GM19239 (cell line): ENCODE data around the gene SLC9A8.
"Not testable (repeated sequence)": the region's sequence is repeated elsewhere in the genome, so short reads cannot be mapped to it uniquely, and the experiment has no call there.

ENCODE experiments used
- DNase-seq: peaks from one replicate; pipeline ENCODE4 v3.0.0; 2011; ENCODE audit warnings: low spot score; ENCODE audit not compliant: insufficient read length
- FAIRE-seq: peaks from 2 replicates; lab custom pipeline; 2011; peaks lifted over from hg19 to GRCh38; lab: Jason Lieb, UNC

Gene SLC9A8

GRCh38 chr20:49785852-49786175 lies 26.8 kb upstream of the SLC9A8 start:
- FAIRE-seq, result peak; percentile 97

DNA sequence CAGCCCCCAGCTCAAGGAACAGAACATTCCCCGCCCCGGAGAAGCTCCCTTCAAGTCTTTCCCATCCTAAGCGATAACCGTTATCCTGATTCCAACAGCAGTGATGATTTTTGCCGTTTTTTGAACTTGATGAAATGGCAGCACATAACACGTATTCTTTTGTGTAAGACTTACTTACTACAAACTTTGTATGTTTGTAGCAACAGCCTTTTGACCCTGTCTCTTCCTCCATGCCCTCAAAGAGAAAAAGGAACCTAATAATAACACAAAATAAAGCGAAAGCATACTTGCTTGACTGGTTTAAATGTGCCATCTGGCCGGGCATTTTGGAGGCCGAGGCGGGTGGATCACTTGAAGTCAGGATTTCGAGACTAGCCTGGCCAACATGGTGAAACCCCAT lies 26.4 kb upstream of the SLC9A8 start:
- DNase-seq (no peak), FAIRE-seq (no peak)

More at GRCh38 chr20:49785852-49786175, 26.8 kb upstream of the SLC9A8 start:
- DNase-seq, result peak; percentile 62

GRCh38 chr20:49786668-49787370 lies 25.8 kb upstream of the SLC9A8 start:
- DNase-seq, result no peak
- FAIRE-seq, result no peak

DNA sequence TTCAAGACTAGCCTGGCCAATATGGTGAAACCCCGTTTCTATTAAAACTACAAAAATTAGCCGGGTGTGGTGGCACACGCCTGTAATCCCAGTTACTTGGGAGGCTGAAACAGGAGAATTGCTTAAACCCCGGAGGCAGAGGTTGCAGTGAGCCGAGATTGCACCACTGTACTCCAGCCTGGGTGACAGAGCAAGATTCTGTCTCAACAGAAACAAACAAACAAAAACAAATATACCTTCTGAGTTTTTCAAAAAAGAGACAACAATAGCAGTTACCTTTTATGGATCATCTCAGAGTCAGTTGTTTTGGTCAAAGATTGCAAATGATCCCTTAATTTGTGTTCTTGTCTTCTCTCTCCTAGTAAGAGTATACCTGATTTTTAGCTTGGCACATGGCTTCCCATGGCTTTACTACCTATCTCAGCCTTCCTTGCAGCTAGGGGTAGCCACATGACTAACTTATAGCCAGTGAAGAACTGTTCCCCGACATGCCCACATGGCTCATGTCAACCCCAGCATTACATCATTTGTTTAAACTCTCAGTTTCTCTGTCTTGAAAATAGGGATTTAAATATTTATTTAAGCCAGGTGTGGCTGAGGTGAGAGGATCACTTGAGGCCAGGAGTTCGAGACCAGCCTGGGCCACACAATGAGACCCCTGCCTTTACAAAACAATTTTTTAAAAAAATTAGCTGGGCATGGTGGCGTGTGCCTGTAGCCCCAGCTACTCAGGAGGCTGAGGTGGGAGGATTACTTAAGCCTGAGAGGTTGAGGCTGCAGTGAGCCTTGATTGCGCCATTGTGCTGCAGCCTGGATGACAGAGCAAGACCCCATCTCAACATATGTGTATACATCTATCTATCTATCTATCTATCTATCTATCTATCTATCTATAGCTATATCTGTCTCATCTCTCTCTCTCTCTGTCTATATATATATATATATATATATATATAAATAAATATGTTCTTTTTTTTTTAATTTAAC lies 25.0 kb upstream of the SLC9A8 start:
- FAIRE-seq (no peak), DNase-seq (no peak)

GRCh38 chr20:49790077-49790798 lies 22.4 kb upstream of the SLC9A8 start:
- no peak for DNase-seq
- no peak for FAIRE-seq

DNA sequence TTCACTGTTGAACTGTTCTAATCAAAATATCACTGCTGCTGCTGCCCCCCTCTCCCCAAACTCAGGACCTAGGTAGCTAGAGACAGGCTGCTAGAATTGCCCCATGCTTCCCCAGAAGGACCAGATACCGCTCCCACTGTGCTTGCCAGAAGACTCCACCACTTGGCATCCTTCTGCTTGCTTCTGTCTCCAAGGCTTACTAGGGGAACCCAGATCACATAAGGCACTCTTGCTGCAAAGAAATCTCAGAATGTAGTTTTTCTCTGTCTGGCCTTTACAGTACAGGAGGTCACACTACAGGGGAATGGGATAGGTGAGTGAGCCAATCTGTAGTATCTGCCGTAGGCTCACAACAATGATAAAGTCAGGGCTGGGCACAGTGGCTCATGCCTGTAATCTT lies 21.5 kb upstream of the SLC9A8 start:
- DNase-seq (no peak), FAIRE-seq (no peak)

- no peak for DNase-seq
- no peak for FAIRE-seq
Measured at GRCh38 chr20:49792006-49792405, 20.6 kb upstream of the SLC9A8 start.

GRCh38 chr20:49792611-49793010 lies 20.0 kb upstream of the SLC9A8 start:
- DNase-seq (no peak), FAIRE-seq (no peak)

DNA sequence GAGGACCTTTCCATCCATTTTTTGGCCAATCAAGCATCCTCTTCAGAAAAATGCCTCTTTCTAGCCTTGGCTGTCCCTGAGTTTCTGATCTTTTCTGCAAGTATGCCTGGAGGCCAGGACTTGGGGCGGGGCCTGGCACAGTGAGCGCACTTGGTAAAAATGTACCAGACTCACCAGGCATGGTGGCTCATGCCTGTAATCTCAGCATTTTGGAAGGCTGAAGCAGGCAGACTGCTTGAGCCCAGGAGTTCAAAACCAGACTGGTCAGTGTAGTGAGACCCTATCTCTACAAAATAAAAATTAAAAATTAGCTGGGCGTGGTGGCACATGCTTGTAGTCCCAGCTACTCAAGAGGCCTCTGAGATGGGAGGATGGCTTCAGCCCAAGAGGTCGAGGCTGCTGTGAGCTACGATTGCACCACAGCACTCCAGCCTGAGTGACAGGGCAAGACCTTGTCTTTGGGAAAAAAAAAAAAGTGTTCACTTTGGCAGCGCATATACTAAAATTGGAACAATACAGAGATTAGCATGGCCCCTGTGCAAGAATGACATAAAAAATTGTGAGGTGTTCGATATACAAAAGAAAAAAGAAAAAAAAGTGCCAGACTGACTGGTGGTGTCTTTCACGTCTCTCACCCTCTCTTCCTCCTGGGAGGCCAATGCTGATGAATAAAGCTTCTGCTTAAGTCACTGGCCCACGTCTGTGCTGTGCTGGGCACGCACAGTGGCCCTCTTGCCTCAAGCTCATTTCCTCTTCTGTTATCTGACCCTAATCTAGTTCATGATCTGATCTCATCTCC lies 18.1 kb upstream of the SLC9A8 start:
- DNase-seq, result no peak
- no peak for FAIRE-seq

DNA sequence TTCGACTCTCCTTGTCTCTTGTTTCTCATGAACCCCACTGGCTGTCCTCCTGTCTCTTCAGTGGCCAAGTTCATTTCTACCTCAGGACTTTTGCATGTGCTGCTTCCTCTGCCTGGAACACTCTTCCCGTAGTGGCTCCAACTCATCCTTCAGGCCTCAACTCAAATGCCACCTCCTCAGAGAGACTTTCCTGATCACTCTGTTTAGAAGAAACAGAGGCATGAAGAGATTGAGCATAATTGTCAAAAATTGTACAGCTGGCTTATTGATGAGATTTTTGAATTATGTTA lies 17.5 kb upstream of the SLC9A8 start:
- DNase-seq, result no peak
- FAIRE-seq, result no peak

GRCh38 chr20:49796600-49797343 lies 15.9 kb upstream of the SLC9A8 start:
- no peak for DNase-seq
- FAIRE-seq, result no peak

GRCh38 chr20:49797344-49797615 lies 15.3 kb upstream of the SLC9A8 start:
- FAIRE-seq (no peak), DNase-seq (no peak)

DNA sequence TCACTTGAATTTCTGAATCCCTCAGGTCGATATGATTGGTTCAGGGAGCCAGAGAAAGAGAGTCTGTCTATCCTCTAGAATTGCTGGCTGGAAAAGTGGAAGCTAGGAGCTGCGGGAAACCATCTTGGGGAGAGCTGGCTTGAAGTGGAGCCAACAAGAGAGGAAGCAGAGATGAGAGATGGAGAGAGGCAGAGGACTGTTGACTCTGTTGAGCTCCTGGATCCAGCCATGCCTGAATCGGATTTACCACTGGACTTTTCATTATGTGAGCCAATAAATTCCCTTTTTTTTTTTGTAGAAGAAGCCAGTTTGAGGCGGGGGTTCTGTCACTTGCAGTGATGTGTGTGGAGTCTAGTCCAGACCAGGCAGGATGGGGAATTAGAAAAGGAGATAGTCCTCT lies 13.9 kb upstream of the SLC9A8 start:
- FAIRE-seq (no peak), DNase-seq (no peak)

DNA sequence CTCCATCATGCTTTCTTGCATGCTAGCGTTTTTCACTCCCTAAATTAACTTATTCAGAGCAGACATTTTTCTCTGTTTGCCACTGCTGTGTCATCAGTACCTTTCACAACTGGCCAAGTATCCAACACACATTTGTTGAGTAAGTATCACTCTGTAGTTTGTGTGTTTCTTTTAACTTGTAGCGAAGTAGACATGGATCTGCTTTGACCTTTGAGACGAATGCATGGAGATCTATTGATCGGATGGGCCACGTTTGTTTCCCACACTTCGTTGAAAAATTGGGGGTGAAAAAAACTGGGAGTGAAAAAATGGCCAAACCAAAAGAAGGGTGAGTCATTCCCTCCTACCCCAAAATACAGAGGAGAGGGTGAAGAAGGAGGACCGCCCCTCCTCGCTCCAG lies 12.9 kb upstream of the SLC9A8 start:
- no peak for DNase-seq
- FAIRE-seq, result no peak

GRCh38 chr20:49803418-49803817 lies 9.2 kb upstream of the SLC9A8 start:
- no peak for DNase-seq
- no peak for FAIRE-seq

DNA sequence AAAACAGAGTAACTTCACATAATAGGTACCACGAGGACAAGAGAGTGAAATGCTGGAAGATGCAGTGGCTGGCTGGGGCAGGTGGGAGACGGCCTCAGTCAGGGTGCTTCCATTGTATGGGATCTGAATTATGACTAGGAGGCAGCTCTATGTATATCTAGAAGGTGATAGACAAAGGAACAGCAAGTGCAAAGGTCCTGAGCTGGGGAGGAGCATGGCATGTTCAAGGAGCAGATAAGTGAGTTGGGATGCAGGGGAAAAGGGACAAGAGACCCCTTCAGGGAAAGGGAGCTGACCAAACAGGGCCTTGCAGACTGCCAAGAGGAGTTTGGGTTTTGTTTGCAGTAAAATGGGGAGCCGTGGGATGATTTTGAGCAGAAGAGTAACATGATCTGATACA lies 8.3 kb upstream of the SLC9A8 start:
- FAIRE-seq (no peak), DNase-seq (no peak)

DNA sequence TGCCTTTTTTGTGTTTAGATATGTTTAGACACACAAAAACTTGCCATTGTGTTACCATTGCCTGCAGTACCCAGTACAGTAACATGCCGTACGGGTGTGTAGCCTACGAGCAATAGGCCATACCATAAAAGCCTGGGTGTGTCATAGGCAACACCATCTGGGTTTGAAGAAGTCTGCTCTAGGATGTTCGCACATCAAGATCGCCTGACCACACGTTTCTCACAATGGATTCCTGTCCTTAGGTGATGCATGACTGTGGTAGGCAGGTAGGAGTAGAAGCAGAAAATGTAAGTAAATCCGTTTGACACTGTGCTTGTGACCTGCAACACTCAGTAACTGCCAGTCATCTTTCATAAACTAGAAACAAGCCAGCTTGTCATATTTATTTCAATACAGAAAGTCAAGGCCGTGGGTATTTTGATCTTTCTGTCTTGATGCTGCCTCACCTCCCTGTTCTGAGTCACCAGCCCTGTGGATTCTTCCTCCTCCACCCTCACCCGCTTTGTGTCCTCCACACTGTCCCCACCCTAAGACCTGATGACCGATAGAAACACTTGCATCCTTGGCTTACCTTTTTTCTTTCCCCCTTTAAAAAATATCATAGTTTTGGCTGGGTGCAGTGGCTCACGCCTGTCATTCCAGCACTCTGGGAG lies 7.3 kb upstream of the SLC9A8 start:
- peak; percentile 96 for FAIRE-seq
- DNase-seq, result not testable (repeated sequence)

GRCh38 chr20:49808753-49809152 lies 3.9 kb upstream of the SLC9A8 start:
- FAIRE-seq, result no peak
- DNase-seq, result no peak

- no peak for DNase-seq
- no peak for FAIRE-seq
Measured at GRCh38 chr20:49809803-49810359, 2.7 kb upstream of the SLC9A8 start.
